ENCODE results near the gene PHF24.

DNA sequence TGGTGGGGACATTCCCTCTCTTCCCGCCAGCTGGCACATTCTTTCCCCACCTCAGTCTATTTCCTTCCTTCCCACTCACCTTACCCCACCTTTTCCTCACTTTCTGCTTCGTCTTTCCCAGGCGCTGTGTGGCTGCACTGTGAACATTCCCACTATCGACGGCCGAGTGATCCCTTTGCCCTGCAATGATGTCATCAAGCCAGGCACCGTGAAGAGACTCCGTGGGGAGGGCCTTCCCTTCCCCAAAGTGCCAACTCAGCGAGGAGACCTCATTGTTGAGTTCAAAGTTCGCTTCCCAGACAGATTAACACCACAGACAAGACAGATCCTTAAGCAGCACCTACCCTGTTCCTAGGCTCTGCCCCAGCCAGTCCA is 38.8 kb downstream of the PHF24 start:
- TF ChIP-seq EP300 (IDR thresholded peaks at IDR 0.05) (no peak), POLR2A (IDR thresholded peaks at IDR 0.05) (no peak), POLR2AphosphoS5 (IDR thresholded peaks at IDR 0.05) (no peak)
- TF ChIP-seq, protein P1, sequence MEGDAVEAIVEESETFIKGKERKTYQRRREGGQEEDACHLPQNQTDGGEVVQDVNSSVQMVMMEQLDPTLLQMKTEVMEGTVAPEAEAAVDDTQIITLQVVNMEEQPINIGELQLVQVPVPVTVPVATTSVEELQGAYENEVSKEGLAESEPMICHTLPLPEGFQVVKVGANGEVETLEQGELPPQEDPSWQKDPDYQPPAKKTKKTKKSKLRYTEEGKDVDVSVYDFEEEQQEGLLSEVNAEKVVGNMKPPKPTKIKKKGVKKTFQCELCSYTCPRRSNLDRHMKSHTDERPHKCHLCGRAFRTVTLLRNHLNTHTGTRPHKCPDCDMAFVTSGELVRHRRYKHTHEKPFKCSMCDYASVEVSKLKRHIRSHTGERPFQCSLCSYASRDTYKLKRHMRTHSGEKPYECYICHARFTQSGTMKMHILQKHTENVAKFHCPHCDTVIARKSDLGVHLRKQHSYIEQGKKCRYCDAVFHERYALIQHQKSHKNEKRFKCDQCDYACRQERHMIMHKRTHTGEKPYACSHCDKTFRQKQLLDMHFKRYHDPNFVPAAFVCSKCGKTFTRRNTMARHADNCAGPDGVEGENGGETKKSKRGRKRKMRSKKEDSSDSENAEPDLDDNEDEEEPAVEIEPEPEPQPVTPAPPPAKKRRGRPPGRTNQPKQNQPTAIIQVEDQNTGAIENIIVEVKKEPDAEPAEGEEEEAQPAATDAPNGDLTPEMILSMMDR (IDR thresholded peaks at IDR 0.05): no peak

All from gastroesophageal sphincter (tissue), 3 donors.